Hepatocyte (in vitro differentiated cells): Measurements from ENCODE around the gene ROR2. TPM values are rescaled to one million over a fixed set of nuclear protein-coding genes. Genes with fewer than 3 reads are reported as not detected.
A peak's percentile ranks its signal among the peaks of the same experiment; 100 is the strongest.

Source experiments
- DNase-seq: peaks from one replicate; pipeline ENCODE4 v3.0.0-alpha.2; 2016; ENCODE audit warnings: low spot score
- H2AFZ ChIP-seq: fragments of 200-600 bp; sonication (generic); 2 replicates; pipeline ENCODE4 v1.6.0; 2016; ENCODE audit warnings: antibody characterized with exemption, mild to moderate bottlenecking
- H3K27ac ChIP-seq: fragments of 200-600 bp; sonication (generic); 2 replicates; pipeline ENCODE4 v1.5.1; 2016; ENCODE audit warnings: mild to moderate bottlenecking
- H3K27me3 ChIP-seq: fragments of 200-600 bp; sonication (generic); 2 replicates; pipeline ENCODE4 v1.6.1; 2016
- H3K36me3 ChIP-seq: fragments of 200-600 bp; sonication (generic); replicated peaks from 2 replicates; pipeline ENCODE4 v1.5.1; 2016; ENCODE audit warnings: low read depth; ENCODE audit not compliant: insufficient read depth
- H3K4me1 ChIP-seq: fragments of 200-600 bp; sonication (generic); 2 replicates; pipeline ENCODE4 v1.5.1; 2016; ENCODE audit warnings: mild to moderate bottlenecking, moderate library complexity; ENCODE audit not compliant: insufficient read depth
- H3K4me2 ChIP-seq: fragments of 200-600 bp; sonication (generic); 2 replicates; pipeline ENCODE4 v1.6.0; 2016
- H3K4me3 ChIP-seq: fragments of 200-600 bp; sonication (generic); 2 replicates; pipeline ENCODE4 v1.5.1; 2016; ENCODE audit warnings: mild to moderate bottlenecking
- H3K79me2 ChIP-seq: fragments of 200-600 bp; sonication (generic); 2 replicates; pipeline ENCODE4 v1.6.0; 2017; ENCODE audit warnings: mild to moderate bottlenecking
- H3K9me2 ChIP-seq: fragments of 200-600 bp; sonication (generic); replicated peaks from 2 replicates; pipeline ENCODE4 v1.6.0; 2017; ENCODE audit warnings: mild to moderate bottlenecking; ENCODE audit not compliant: insufficient read depth
- H3K9me3 ChIP-seq: fragments of 200-600 bp; sonication (generic); 2 replicates; pipeline ENCODE4 v1.5.1; 2016; ENCODE audit warnings: low read depth, mild to moderate bottlenecking
- H4K20me1 ChIP-seq: fragments of 200-600 bp; sonication (generic); 2 replicates; pipeline ENCODE4 v1.6.0; 2016; ENCODE audit warnings: mild to moderate bottlenecking; ENCODE audit not compliant: insufficient read depth, poor library complexity, severe bottlenecking
- EZH2 ChIP-seq: fragments of 200-600 bp; sonication (generic); IDR thresholded peaks from 2 replicates; pipeline ENCODE4 v1.6.1; 2016; ENCODE audit warnings: antibody characterized with exemption, mild to moderate bottlenecking, borderline replicate concordance
- EZH2phosphoT487 ChIP-seq: fragments of 200-600 bp; sonication (generic); IDR thresholded peaks from one replicate; pipeline ENCODE4 v1.6.1; 2018; ENCODE audit warnings: antibody characterized with exemption, mild to moderate bottlenecking, low read depth, moderate library complexity; ENCODE audit not compliant: unreplicated experiment, severe bottlenecking
- WGBS: methylation state at CpG from one replicate; pipeline ENCODE4 v1.1.6; 2016; ENCODE audit warnings: low lambda C conversion rate; ENCODE audit errors: missing lambda C conversion rate; 5-methylcytosine and 5-hydroxymethylcytosine counted together
- polyA plus RNA-seq: library from polyadenylated mRNA; unstranded; fragments of >200 nt; fragmentation: Nextera tagmentation; extraction: Ambion mirVana; gene quantifications from 2 replicates; pipeline ENCODE4 v1.2.1, GENCODE V29; 2016
- total RNA-seq: library from RNA; depleted of rRNA; stranded (reverse); fragments of >200 nt; gene quantifications from 2 replicates; pipeline ENCODE4 v1.2.3, GENCODE V29; 2014
- TF ChIP-seq, protein P1 (sequence below): fragments of 200-600 bp; sonication (generic); IDR thresholded peaks from 2 replicates; pipeline ENCODE4 v1.5.1; 2016; ENCODE audit warnings: antibody characterized with exemption, mild to moderate bottlenecking; ENCODE audit not compliant: poor library complexity

The ROR2 gene
- total and polyA plus RNA-seq, 2 experiments from 2014 or later: 25.6 to 29.5 TPM

GRCh38 chr9:91844190-91844589 is 105.8 kb downstream of the ROR2 start:
- H3K4me2 ChIP-seq: no peak overlapping the region
- no peak overlapping the region for H3K4me3 ChIP-seq
- H3K9me2 ChIP-seq: no peaks in the 10 kb centered on the region
- WGBS: 85% methylated on average over 13 of the region's 13 CpGs
- H3K27me3 ChIP-seq: no peaks in the 10 kb centered on the region
- no peak for DNase-seq
- H3K36me3 ChIP-seq: no peaks in the 10 kb centered on the region
- TF ChIP-seq, protein P1, sequence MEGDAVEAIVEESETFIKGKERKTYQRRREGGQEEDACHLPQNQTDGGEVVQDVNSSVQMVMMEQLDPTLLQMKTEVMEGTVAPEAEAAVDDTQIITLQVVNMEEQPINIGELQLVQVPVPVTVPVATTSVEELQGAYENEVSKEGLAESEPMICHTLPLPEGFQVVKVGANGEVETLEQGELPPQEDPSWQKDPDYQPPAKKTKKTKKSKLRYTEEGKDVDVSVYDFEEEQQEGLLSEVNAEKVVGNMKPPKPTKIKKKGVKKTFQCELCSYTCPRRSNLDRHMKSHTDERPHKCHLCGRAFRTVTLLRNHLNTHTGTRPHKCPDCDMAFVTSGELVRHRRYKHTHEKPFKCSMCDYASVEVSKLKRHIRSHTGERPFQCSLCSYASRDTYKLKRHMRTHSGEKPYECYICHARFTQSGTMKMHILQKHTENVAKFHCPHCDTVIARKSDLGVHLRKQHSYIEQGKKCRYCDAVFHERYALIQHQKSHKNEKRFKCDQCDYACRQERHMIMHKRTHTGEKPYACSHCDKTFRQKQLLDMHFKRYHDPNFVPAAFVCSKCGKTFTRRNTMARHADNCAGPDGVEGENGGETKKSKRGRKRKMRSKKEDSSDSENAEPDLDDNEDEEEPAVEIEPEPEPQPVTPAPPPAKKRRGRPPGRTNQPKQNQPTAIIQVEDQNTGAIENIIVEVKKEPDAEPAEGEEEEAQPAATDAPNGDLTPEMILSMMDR: no peak
- no peak for TF ChIP-seq EZH2
- TF ChIP-seq EZH2phosphoT487: no peak
- no peaks in the 10 kb centered on the region for H3K9me3 ChIP-seq
- H3K27ac ChIP-seq: peak overlapping the region; percentile 4
- no peaks in the 10 kb centered on the region for H4K20me1 ChIP-seq
- H2AFZ ChIP-seq: no peak overlapping the region
- H3K79me2 ChIP-seq: peaks cover 74% of the 10 kb centered on the region
- H3K4me1 ChIP-seq: peaks cover 35% of the 10 kb centered on the region

GRCh38 chr9:91843623-91844148 is 106.3 kb downstream of the ROR2 start:
- no peak for DNase-seq

GRCh38 chr9:91843093-91843492 is 106.9 kb downstream of the ROR2 start:
- Histone ChIP-seq H3K36me3 (no peaks in the 10 kb centered on the region), H3K4me2 (peak overlapping the region; percentile 35), H2AFZ (no peak overlapping the region), H3K27ac (peak overlapping the region; percentile 4), H3K9me2 (no peaks in the 10 kb centered on the region), H3K27me3 (no peaks in the 10 kb centered on the region), H3K4me1 (peaks cover 42% of the 10 kb centered on the region), H4K20me1 (no peaks in the 10 kb centered on the region), H3K9me3 (no peaks in the 10 kb centered on the region), H3K4me3 (no peak overlapping the region), H3K79me2 (peaks cover 66% of the 10 kb centered on the region)
- no peak for DNase-seq
- 80% methylated on average over 7 of the region's 7 CpGs for WGBS
- TF ChIP-seq EZH2: no peak
- no peak for TF ChIP-seq EZH2phosphoT487
- TF ChIP-seq, protein P1: no peak

More at GRCh38 chr9:91843623-91844148, 106.3 kb downstream of the ROR2 start:
- Histone ChIP-seq H3K9me2 (no peaks in the 10 kb centered on the region), H3K79me2 (peaks cover 70% of the 10 kb centered on the region), H3K4me1 (peaks cover 40% of the 10 kb centered on the region), H3K36me3 (no peaks in the 10 kb centered on the region), H3K27me3 (no peaks in the 10 kb centered on the region), H3K27ac (peak overlapping the region; percentile 4), H3K4me3 (no peak overlapping the region), H4K20me1 (no peaks in the 10 kb centered on the region), H2AFZ (no peak overlapping the region), H3K9me3 (no peaks in the 10 kb centered on the region), H3K4me2 (peak overlapping the region; percentile 35)
- WGBS: 43% methylated on average over 15 of the region's 15 CpGs
- TF ChIP-seq, protein P1: no peak
- TF ChIP-seq EZH2phosphoT487 (no peak), EZH2 (no peak)
